Ishikawa (cell line): ENCODE measurements around the gene RPS3A.

Experiments
- CEBPB ChIP-seq: IDR thresholded peaks from 2 replicates; pipeline ENCODE4 v1.6.1; 2012
- EGR1 ChIP-seq: IDR thresholded peaks from 2 replicates; pipeline ENCODE4 v1.6.1; 2012
- EP300 ChIP-seq: IDR thresholded peaks from 2 replicates; pipeline ENCODE4 v1.6.1; 2012; ENCODE audit warnings: borderline replicate concordance
- MAX ChIP-seq: IDR thresholded peaks from 2 replicates; pipeline ENCODE4 v1.6.1; 2012
- RAD21 ChIP-seq: IDR thresholded peaks from 2 replicates; pipeline ENCODE4 v1.6.1; 2012; ENCODE audit warnings: low read depth
- REST ChIP-seq: IDR thresholded peaks from 2 replicates; pipeline ENCODE4 v1.6.1; 2012; ENCODE audit warnings: low read depth, mild to moderate bottlenecking
- TAF1 ChIP-seq: IDR thresholded peaks from 2 replicates; pipeline ENCODE4 v1.6.1; 2012; ENCODE audit warnings: low read depth, mild to moderate bottlenecking
- TCF12 ChIP-seq: IDR thresholded peaks from 2 replicates; pipeline ENCODE4 v1.6.1; 2012; ENCODE audit warnings: low read depth
- USF1 ChIP-seq: IDR thresholded peaks from 2 replicates; pipeline ENCODE4 v1.6.1; 2012
- YY1 ChIP-seq: IDR thresholded peaks from 2 replicates; pipeline ENCODE4 v1.6.1; 2012; ENCODE audit warnings: low read depth
- ZBTB7A ChIP-seq: IDR thresholded peaks from 2 replicates; pipeline ENCODE4 v1.6.1; 2012; ENCODE audit warnings: low read depth

- TF ChIP-seq REST (no peak), EP300 (no peak), TCF12 (no peak), MAX (no peak), YY1 (no peak), USF1 (no peak), TAF1 (no peak), EGR1 (no peak), RAD21 (no peak), CEBPB (no peak), ZBTB7A (no peak)
These were observed 524 bp upstream of the RPS3A start for GRCh38 chr4:151098979-151099228.
